A549 (cell line): ENCODE results near the gene PLCB3. TPM values are rescaled to one million over a fixed set of nuclear protein-coding genes. Genes with fewer than 3 reads are reported as not detected.
A peak's percentile ranks its signal among the peaks of the same experiment; 100 is the strongest.

Experiments
- ATAC-seq, 2 experiments: fragments of 200-7000 bp in 1 of 2; fragments of >200 bp in 1 of 2; cut with Nextera tagmentation in 1 of 2; cut with Tn5 transposase in 1 of 2; 3 replicates each; pipeline versions ENCODE4 v1.8.0 to v1.9.1; 2018 to 2020; ENCODE audit warnings: mild to moderate bottlenecking in 1 of 2, moderate library complexity in 1 of 2
- CTCF ChIA-PET: fragments of 300-600 bp; sonication (Branson Sonifier 250); formaldehyde crosslinking; extraction: SDS; loops from one replicate; lab custom pipeline; 2021; ENCODE audit warnings: antibody characterized with exemption, inconsistent platforms; lab: Yijun Ruan, JAX
- POLR2A ChIA-PET: fragments of 350-600 bp; formaldehyde crosslinking; extraction: SDS; loops from one replicate; lab custom pipeline; 2021; ENCODE audit warnings: antibody characterized with exemption, inconsistent platforms; lab: Yijun Ruan, JAX
- DNase-seq, 2 experiments: peaks; one replicate each; pipeline versions ENCODE4 v3.0.0 to v3.0.0-alpha.2; 2011 to 2016; ENCODE audit warnings: low read depth in 1 of 2, low spot score in 1 of 2
- FAIRE-seq: peaks from 2 replicates; lab custom pipeline; 2011; peaks lifted over from hg19 to GRCh38; lab: Jason Lieb, UNC
- H3K27ac ChIP-seq, 2 experiments: fragments of >200 bp; sonication (Bioruptor Twin); formaldehyde crosslinking; 3 replicates each; pipeline ENCODE4 v1.5.1; 2016 to 2017
- H3K4me1 ChIP-seq: fragments of >200 bp; sonication (Bioruptor Twin); formaldehyde crosslinking; 3 replicates; pipeline ENCODE4 v1.6.1; 2016
- H3K4me2 ChIP-seq: fragments of >200 bp; sonication (Bioruptor Twin); formaldehyde crosslinking; 3 replicates; pipeline ENCODE4 v1.6.1; 2016
- H3K4me3 ChIP-seq: fragments of >200 bp; sonication (Bioruptor Twin); formaldehyde crosslinking; 3 replicates; pipeline ENCODE4 v1.5.1; 2016
- H3K9me3 ChIP-seq: fragments of >200 bp; sonication (Bioruptor Twin); formaldehyde crosslinking; 3 replicates; pipeline ENCODE4 v1.6.1; 2016
- ATOH8 ChIP-seq: fragments of 250-450 bp; sonication (Bioruptor Pico); IDR thresholded peaks from 2 replicates; pipeline ENCODE4 v1.5.0; 2020; ENCODE audit warnings: low read depth, mild to moderate bottlenecking, moderate library complexity
- CTCF ChIP-seq: fragments of >200 bp; sonication (Bioruptor Twin); formaldehyde crosslinking; IDR thresholded peaks from 3 replicates; pipeline ENCODE4 v1.5.1; 2016
- E2F6 ChIP-seq: IDR thresholded peaks from 2 replicates; pipeline ENCODE4 v1.6.1; 2012; ENCODE audit warnings: low read depth, borderline replicate concordance
- EHMT2 ChIP-seq: fragments of 200-600 bp; sonication (generic); IDR thresholded peaks from 2 replicates; pipeline ENCODE4 v1.6.1; 2016; ENCODE audit warnings: antibody characterized with exemption, low read depth, mild to moderate bottlenecking, moderate library complexity
- FOSL2 ChIP-seq, 2 experiments: fragments of 450-650 bp in 1 of 2; fragments of >200 bp in 1 of 2; sonication (Bioruptor Twin) in 1 of 2; formaldehyde crosslinking; IDR thresholded peaks; 2 replicates each; pipeline versions ENCODE4 v1.5.0 to v1.6.1; 2016 to 2020; ENCODE audit warnings: mild to moderate bottlenecking in 1 of 2, moderate library complexity in 1 of 2
- HES2 ChIP-seq: fragments of >200 bp; sonication (Bioruptor Twin); formaldehyde crosslinking; IDR thresholded peaks from 2 replicates; pipeline ENCODE4 v1.6.1; 2016
- HOXB13 ChIP-seq: fragments of 250-450 bp; sonication (Bioruptor Pico); IDR thresholded peaks from 2 replicates; pipeline ENCODE4 v1.5.0; 2020; ENCODE audit warnings: low read depth, mild to moderate bottlenecking, moderate library complexity
- HOXB5 ChIP-seq: fragments of 250-450 bp; sonication (Bioruptor Pico); IDR thresholded peaks from 2 replicates; pipeline ENCODE4 v1.5.0; 2020; ENCODE audit warnings: mild to moderate bottlenecking, moderate library complexity
- JUN ChIP-seq, 2 experiments: fragments of >200 bp; sonication (Bioruptor Twin); formaldehyde crosslinking; IDR thresholded peaks; 2 replicates in 1 of 2; 3 replicates in 1 of 2; pipeline ENCODE4 v1.6.1; 2016 to 2017
- KDM1A ChIP-seq: fragments of 200-600 bp; sonication (generic); IDR thresholded peaks from 2 replicates; pipeline ENCODE4 v1.6.1; 2016; ENCODE audit warnings: low read depth, mild to moderate bottlenecking
- MAX ChIP-seq: IDR thresholded peaks from 2 replicates; pipeline ENCODE4 v1.6.1; 2012
- MAZ ChIP-seq: fragments of 150-350 bp; IDR thresholded peaks from 2 replicates; pipeline ENCODE4 v1.6.1; 2014; ENCODE audit warnings: antibody characterized with exemption, low read depth, low read length, borderline replicate concordance
- MYC ChIP-seq: IDR thresholded peaks from 2 replicates; pipeline ENCODE4 v1.6.1; 2012; ENCODE audit warnings: mild to moderate bottlenecking, inconsistent platforms, low read length, improper control_type of control experiment, borderline replicate concordance
- NR3C1 ChIP-seq: fragments of >200 bp; sonication (Bioruptor Twin); formaldehyde crosslinking; IDR thresholded peaks from 3 replicates; pipeline ENCODE4 v1.6.1; 2017
- PHF8 ChIP-seq: fragments of 200-600 bp; sonication (generic); IDR thresholded peaks from 2 replicates; pipeline ENCODE4 v1.6.1; 2016; ENCODE audit warnings: low read depth, mild to moderate bottlenecking, antibody characterized with exemption, moderate library complexity, borderline replicate concordance
- POLR2A ChIP-seq: IDR thresholded peaks from 2 replicates; pipeline ENCODE4 v1.6.1; 2012; ENCODE audit warnings: mild to moderate bottlenecking, low read length
- POLR2AphosphoS2 ChIP-seq: conservative IDR thresholded peaks from 2 replicates; pipeline ENCODE4 v1.6.1; 2012; ENCODE audit warnings: low read length, improper control_type of control experiment, inconsistent platforms
- RAD21 ChIP-seq, 2 experiments: fragments of >200 bp in 1 of 2; sonication (Bioruptor Twin) in 1 of 2; formaldehyde crosslinking in 1 of 2; IDR thresholded peaks in 1 of 2; conservative IDR thresholded peaks in 1 of 2; 2 replicates in 1 of 2; 3 replicates in 1 of 2; pipeline ENCODE4 v1.6.1; 2012 to 2018; ENCODE audit warnings: inconsistent platforms in 1 of 2
- RFX5 ChIP-seq: fragments of 450-650 bp; IDR thresholded peaks from 2 replicates; pipeline ENCODE4 v1.7.1; 2014; ENCODE audit warnings: antibody characterized with exemption, mild to moderate bottlenecking, moderate library complexity
- RNF2 ChIP-seq: fragments of 200-600 bp; sonication (generic); IDR thresholded peaks from 2 replicates; pipeline ENCODE4 v1.6.1; 2016; ENCODE audit warnings: low read depth, mild to moderate bottlenecking, antibody characterized with exemption, moderate library complexity, borderline replicate concordance
- SMC3 ChIP-seq: fragments of >200 bp; sonication (Bioruptor Twin); formaldehyde crosslinking; IDR thresholded peaks from 3 replicates; pipeline ENCODE4 v1.6.1; 2018; ENCODE audit warnings: inconsistent platforms
- USF2 ChIP-seq: fragments of 450-650 bp; IDR thresholded peaks from 2 replicates; pipeline ENCODE4 v1.6.1; 2014; ENCODE audit warnings: antibody characterized with exemption
- ZNF302 ChIP-seq: fragments of 250-450 bp; sonication (Bioruptor Pico); IDR thresholded peaks from 2 replicates; pipeline ENCODE4 v1.9.0; 2021; ENCODE audit warnings: inconsistent platforms, mild to moderate bottlenecking, moderate library complexity
- WGBS: methylation state at CpG from one replicate; pipeline ENCODE4 v1.1.6; 2017; ENCODE audit errors: missing lambda C conversion rate; 5-methylcytosine and 5-hydroxymethylcytosine counted together
- polyA minus RNA-seq: library from RNA; depleted of rRNA, polyadenylated mRNA; stranded (reverse); fragments of >200 nt; gene quantifications from 2 replicates; pipeline ENCODE4 v1.2.3, GENCODE V29; 2011; rRNA and poly(A)+ RNA removed
- polyA plus RNA-seq, 4 experiments: library from polyadenylated mRNA; depleted of rRNA in 3 of 4; stranded (reverse); fragments of >200 nt; fragmentation: RNase III in 1 of 4; extraction: RNeasy Plus Mini Kit Qiagen cat#74134 plus additional on column Dnase treatment in 1 of 4; gene quantifications; 2 replicates in 3 of 4; 3 replicates in 1 of 4; pipeline ENCODE4 v1.2.3, GENCODE V29; 2011 to 2017

The PLCB3 gene
- polyA plus RNA-seq (2011; rRNA removed) (8.8 and 9.9 TPM in 2 replicates), polyA plus RNA-seq (2017; fragmentation: RNase III; extraction: RNeasy Plus Mini Kit Qiagen cat#74134 plus additional on column Dnase treatment) (19.2 to 21.3 TPM (median 21.2 TPM) in 3 replicates), polyA minus RNA-seq (17.1 and 22.3 TPM in 2 replicates)
- 22.3 and 28.0 TPM in 2 replicates for polyA plus RNA-seq (2012; cell fraction: cytosol; rRNA removed)
- polyA plus RNA-seq (2012; cell fraction: nucleus; rRNA removed), result 55.6 and 59.6 TPM in 2 replicates

- ChIA-PET CTCF (interaction anchor here (0.8 to 12.2 kb wide), 30 partner anchors 8 to 402 kb away, joined by 3 to 220 read pairs (median 7); partner anchors contain the start of genes BAD, CATSPERZ, ESRRA and FERMT3), POLR2A (interaction anchor here (1.5 kb wide), 1 partner anchor 10 kb away, joined by 5 read pairs; the partner anchor contains the start of gene FKBP2)
- WGBS, result 0% methylated on average over 16 of the region's 75 CpGs
- Histone ChIP-seq H3K9me3 (no peaks in the 10 kb centered on the region), H3K4me1 (peaks cover 28% of the 10 kb centered on the region), H3K4me2 (peak within 1 kb of the TSS; percentile 98), H3K4me3 (peak within 1 kb of the TSS; percentile 84), H3K27ac (peak within 1 kb of the TSS; percentile 92 to 94)
- ATAC-seq (peak; percentile 18 to 25), FAIRE-seq (no peak), DNase-seq (no peak)
- TF ChIP-seq POLR2A (peak; percentile 71), RNF2 (no peak), HOXB5 (CRISPR knock-in tag) (no peak), JUN (IDR thresholded peaks at IDR 0.05) (peak in 1 of 2 experiments; percentile 62; a peak in 3 of 5 replicates), HOXB13 (no peak), PHF8 (peak; percentile 26; the same call in 1 of the 2 replicates), ATOH8 (CRISPR knock-in tag) (no peak), CTCF (peak; percentile 88), RAD21 (conservative IDR thresholded peaks at IDR 0.05 in 1 of 2, IDR thresholded peaks at IDR 0.05 in 1 of 2) (peak in 1 of 2 experiments; percentile 33; a peak in 2 of 5 replicates), ZNF302 (CRISPR knock-in tag) (no peak), HES2 (no peak), MAZ (0 out of 2 replicates have a peak, but pooled peaks have one; percentile 37), E2F6 (no peak), MAX (peak; percentile 41; the same call in 1 of the 2 replicates), NR3C1 (no peak), SMC3 (peak; percentile 60), KDM1A (no peak)
Measured at GRCh38 chr11:64251016-64251752, at the start of gene PLCB3. Gene PLCB3, plus strand, starts transcription at chr11:64251530. Its CDS starts 120 bp downstream, at chr11:64251650.

- no peak for ATAC-seq
- Histone ChIP-seq H3K4me3 (no peak overlapping the region), H3K4me1 (peaks cover 9% of the 10 kb centered on the region; the same call in 1 of the 3 replicates), H3K9me3 (no peaks in the 10 kb centered on the region), H3K4me2 (no peak overlapping the region), H3K27ac (no peak overlapping the region)
- TF ChIP-seq POLR2AphosphoS2, result no peak
- no peak for TF ChIP-seq MYC
- TF ChIP-seq EHMT2, result no peak
- TF ChIP-seq RFX5, result no peak
- no peak for TF ChIP-seq USF2
- no peak for TF ChIP-seq FOSL2 (IDR thresholded peaks at IDR 0.05)
- no peak for TF ChIP-seq FOSL2 (CRISPR knock-in tag; IDR thresholded peaks at IDR 0.05)
- no peak for FAIRE-seq
- CTCF ChIA-PET, result interaction anchor here (0.9 to 20.3 kb wide), 4 partner anchors 11 to 101 kb away, joined by 3 to 254 read pairs (median 70); partner anchors contain the start of genes CATSPERZ, DNAJC4, NUDT22 and PLCB3
- 96% methylated on average over 3 of the region's 3 CpGs for WGBS
- POLR2A ChIA-PET, result interaction anchor here (1.6 kb wide), 1 partner anchor 16 kb away, joined by 4 read pairs; the partner anchor contains the start of gene STIP1
- no peak for DNase-seq
Measured at GRCh38 chr11:64201543-64201942, 49.8 kb upstream of the PLCB3 start.
